ENCODE measurements around the gene TBCD.
"Not testable (repeated sequence)": the region's sequence is repeated elsewhere in the genome, so short reads cannot be mapped to it uniquely, and the experiment has no call there.

The TBCD gene

GRCh38 chr17:82957961-82958561, 206.2 kb downstream of the TBCD start:
- no peak for DNase-seq (ENCODE audit: low spot score)

GRCh38 chr17:82959242-82959930, 207.5 kb downstream of the TBCD start:
- no peak for DNase-seq (ENCODE audit: low spot score)

- DNase-seq (ENCODE audit: low spot score): no peak
These were observed 208.1 kb downstream of the TBCD start for GRCh38 chr17:82959990-82960418.

- no peak for DNase-seq (ENCODE audit: low spot score)
These were observed 208.8 kb downstream of the TBCD start for GRCh38 chr17:82960419-82961271.

GRCh38 chr17:82961366-82962162, 209.7 kb downstream of the TBCD start:
- no peak for DNase-seq (ENCODE audit: low spot score)

- DNase-seq (ENCODE audit: low spot score): peak; percentile 60
These were observed 210.4 kb downstream of the TBCD start for GRCh38 chr17:82962163-82962720.

GRCh38 chr17:82963104-82963950, 211.5 kb downstream of the TBCD start:
- DNase-seq (ENCODE audit: low spot score): peak; percentile 90

- not testable (repeated sequence) for DNase-seq (ENCODE audit: low spot score)
These were observed 212.6 kb downstream of the TBCD start for GRCh38 chr17:82964451-82964850.

- DNase-seq (ENCODE audit: low spot score): no peak
These were observed 213.0 kb downstream of the TBCD start for GRCh38 chr17:82964851-82965341.

- DNase-seq (ENCODE audit: low spot score): no peak
These were observed 213.5 kb downstream of the TBCD start for GRCh38 chr17:82965371-82965770.

GRCh38 chr17:82966415-82966814, 214.6 kb downstream of the TBCD start:
- no peak for DNase-seq (ENCODE audit: low spot score)

- no peak for DNase-seq (ENCODE audit: low spot score)
These were observed 215.6 kb downstream of the TBCD start for GRCh38 chr17:82967268-82968032.

GRCh38 chr17:82968033-82968841, 216.4 kb downstream of the TBCD start:
- not testable (repeated sequence) for DNase-seq (ENCODE audit: low spot score)

- DNase-seq (ENCODE audit: low spot score): no peak
These were observed 218.2 kb downstream of the TBCD start for GRCh38 chr17:82970067-82970466.

GRCh38 chr17:82970818-82971590, 219.1 kb downstream of the TBCD start:
- no peak for DNase-seq (ENCODE audit: low spot score)

- no peak for DNase-seq (ENCODE audit: low spot score)
These were observed 221.0 kb downstream of the TBCD start for GRCh38 chr17:82972836-82973372.

GRCh38 chr17:82973456-82974135, 221.7 kb downstream of the TBCD start:
- no peak for DNase-seq (ENCODE audit: low spot score)

All from AG08396 (cell line).